D341Med (cell line): Measurements from ENCODE around the gene GNAZ.

ENCODE experiments used
- DNase-seq: peaks from one replicate; pipeline ENCODE4 v3.0.0; 2012; ENCODE audit warnings: low spot score

GNAZ gene

GRCh38 chr22:23107487-23108248 lies 37.3 kb downstream of the GNAZ start:
- no peak for DNase-seq

- DNase-seq = no peak
Measured at GRCh38 chr22:23108249-23109078, 38.1 kb downstream of the GNAZ start.

GRCh38 chr22:23109079-23109347 lies 38.7 kb downstream of the GNAZ start:
- DNase-seq = no peak

- no peak for DNase-seq
Measured at GRCh38 chr22:23109441-23109978, 39.2 kb downstream of the GNAZ start.

- DNase-seq = no peak
Measured at GRCh38 chr22:23110190-23110921, 40.0 kb downstream of the GNAZ start.

- no peak for DNase-seq
Measured at GRCh38 chr22:23110922-23111527, 40.7 kb downstream of the GNAZ start.

GRCh38 chr22:23112472-23113012 lies 42.2 kb downstream of the GNAZ start:
- no peak for DNase-seq

GRCh38 chr22:23113067-23113846 lies 42.9 kb downstream of the GNAZ start:
- peak; percentile 83 for DNase-seq

- DNase-seq = no peak
Measured at GRCh38 chr22:23113847-23114720, 43.8 kb downstream of the GNAZ start.

- DNase-seq = no peak
Measured at GRCh38 chr22:23114721-23115020, 44.4 kb downstream of the GNAZ start.

GRCh38 chr22:23115369-23115768 lies 45.0 kb downstream of the GNAZ start:
- no peak for DNase-seq

GRCh38 chr22:23115825-23116494 lies 45.6 kb downstream of the GNAZ start:
- no peak for DNase-seq

- no peak for DNase-seq
Measured at GRCh38 chr22:23116506-23117263, 46.4 kb downstream of the GNAZ start.

- DNase-seq = no peak
Measured at GRCh38 chr22:23117275-23117674, 47.0 kb downstream of the GNAZ start.

- DNase-seq = no peak
Measured at GRCh38 chr22:23117891-23118646, 47.8 kb downstream of the GNAZ start.

- no peak for DNase-seq
Measured at GRCh38 chr22:23118647-23119493, 48.6 kb downstream of the GNAZ start.
